ENCODE results near the gene TEX52. TPM values are rescaled to one million over a fixed set of nuclear protein-coding genes. Genes with fewer than 3 reads are reported as not detected.

The TEX52 gene
- total RNA-seq, 2 experiments from 2014 or later: 0.29 to 0.36 TPM

DNA sequence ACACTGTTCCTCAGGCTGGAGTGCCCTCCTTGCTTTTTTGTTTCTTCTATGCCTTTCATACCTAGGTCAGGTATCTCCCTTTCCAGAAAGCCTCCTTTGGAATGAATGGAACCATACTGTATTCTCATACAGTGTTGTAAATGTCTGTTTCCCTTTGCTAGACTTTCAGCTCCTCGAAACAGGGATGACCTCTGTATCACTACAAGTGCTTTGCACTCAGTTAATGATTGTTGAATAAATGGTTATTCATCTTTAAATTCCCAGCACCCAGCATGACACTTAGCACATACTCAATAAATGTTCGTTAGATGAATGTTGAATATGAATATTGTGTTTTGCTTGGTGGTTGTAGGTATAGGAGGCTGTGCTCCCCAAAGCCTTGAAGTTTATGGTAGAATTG is 28.0 kb upstream of the TEX52 start:
- intact Hi-C loops (cut with micrococcal nuclease): no loop called here
- no peak overlapping the region for H3K4me3 Mint-ChIP-seq
- ATAC-seq (no peak), DNase-seq (no peak)
- peak overlapping the region; percentile 12 for H3K27ac Mint-ChIP-seq
- POLR2A ChIA-PET: interaction anchor here (1.2 kb wide), 1 partner anchor 8 kb away, joined by 3 read pairs; the partner anchor contains the start of genes FOXM1 and RHNO1
- peaks cover 27% of the 10 kb centered on the region for H3K4me1 Mint-ChIP-seq (ENCODE audit: low read depth)
- no peaks in the 10 kb centered on the region for H3K9me3 Mint-ChIP-seq
- TF ChIP-seq, protein P1, sequence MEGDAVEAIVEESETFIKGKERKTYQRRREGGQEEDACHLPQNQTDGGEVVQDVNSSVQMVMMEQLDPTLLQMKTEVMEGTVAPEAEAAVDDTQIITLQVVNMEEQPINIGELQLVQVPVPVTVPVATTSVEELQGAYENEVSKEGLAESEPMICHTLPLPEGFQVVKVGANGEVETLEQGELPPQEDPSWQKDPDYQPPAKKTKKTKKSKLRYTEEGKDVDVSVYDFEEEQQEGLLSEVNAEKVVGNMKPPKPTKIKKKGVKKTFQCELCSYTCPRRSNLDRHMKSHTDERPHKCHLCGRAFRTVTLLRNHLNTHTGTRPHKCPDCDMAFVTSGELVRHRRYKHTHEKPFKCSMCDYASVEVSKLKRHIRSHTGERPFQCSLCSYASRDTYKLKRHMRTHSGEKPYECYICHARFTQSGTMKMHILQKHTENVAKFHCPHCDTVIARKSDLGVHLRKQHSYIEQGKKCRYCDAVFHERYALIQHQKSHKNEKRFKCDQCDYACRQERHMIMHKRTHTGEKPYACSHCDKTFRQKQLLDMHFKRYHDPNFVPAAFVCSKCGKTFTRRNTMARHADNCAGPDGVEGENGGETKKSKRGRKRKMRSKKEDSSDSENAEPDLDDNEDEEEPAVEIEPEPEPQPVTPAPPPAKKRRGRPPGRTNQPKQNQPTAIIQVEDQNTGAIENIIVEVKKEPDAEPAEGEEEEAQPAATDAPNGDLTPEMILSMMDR (IDR thresholded peaks at IDR 0.05): no peak
- CTCF ChIA-PET: interaction anchor here (0.7 to 4.4 kb wide), 11 partner anchors 8 to 162 kb away, joined by 3 to 22 read pairs (median 4); partner anchors contain the start of genes FOXM1, RHNO1 and TEX52
- no peaks in the 10 kb centered on the region for H3K27me3 Mint-ChIP-seq
- peaks cover 42% of the 10 kb centered on the region for H3K36me3 Mint-ChIP-seq (ENCODE audit: low read depth)

DNA sequence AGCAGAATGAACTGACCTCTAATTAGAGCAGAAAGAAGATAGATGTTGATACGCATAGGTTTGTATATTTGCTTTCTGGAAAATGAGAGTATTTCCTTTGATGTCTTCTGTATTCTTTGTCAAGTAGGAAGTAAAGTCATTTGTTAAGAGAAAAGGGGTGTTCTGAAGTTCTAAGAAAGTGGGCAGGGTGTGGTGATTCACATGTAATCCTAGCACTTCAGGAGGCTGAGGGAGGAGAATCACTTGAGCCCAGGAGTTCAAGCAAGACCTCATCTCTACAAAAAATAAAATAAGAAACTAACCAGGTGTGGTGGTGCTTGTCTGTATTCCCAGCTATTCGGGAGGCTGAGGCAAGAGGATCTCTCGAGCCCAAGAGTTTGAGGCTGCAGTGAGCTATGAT is 23.0 kb upstream of the TEX52 start:
- peaks cover 36% of the 10 kb centered on the region for H3K4me1 Mint-ChIP-seq (ENCODE audit: low read depth)
- TF ChIP-seq, protein P1 (IDR thresholded peaks at IDR 0.05): no peak
- H3K9me3 Mint-ChIP-seq: no peaks in the 10 kb centered on the region
- H3K27me3 Mint-ChIP-seq: no peaks in the 10 kb centered on the region
- ChIA-PET POLR2A (interaction anchor here (4.8 kb wide), 1 partner anchor 10 kb away, joined by 48 read pairs; the partner anchor contains the start of gene TULP3), CTCF (interaction anchor here (1.0 to 1.5 kb wide), 4 partner anchors 8 to 155 kb away, joined by 3 to 5 read pairs (median 4); no protein-coding TSS in a partner anchor)
- ATAC-seq: peak; percentile 46
- H3K36me3 Mint-ChIP-seq (ENCODE audit: low read depth): peaks cover 44% of the 10 kb centered on the region
- intact Hi-C loops (cut with micrococcal nuclease): no loop called here
- peak overlapping the region; percentile 80 for H3K4me3 Mint-ChIP-seq
- peak; percentile 22 for DNase-seq
- H3K27ac Mint-ChIP-seq: peak overlapping the region; percentile 63

DNA sequence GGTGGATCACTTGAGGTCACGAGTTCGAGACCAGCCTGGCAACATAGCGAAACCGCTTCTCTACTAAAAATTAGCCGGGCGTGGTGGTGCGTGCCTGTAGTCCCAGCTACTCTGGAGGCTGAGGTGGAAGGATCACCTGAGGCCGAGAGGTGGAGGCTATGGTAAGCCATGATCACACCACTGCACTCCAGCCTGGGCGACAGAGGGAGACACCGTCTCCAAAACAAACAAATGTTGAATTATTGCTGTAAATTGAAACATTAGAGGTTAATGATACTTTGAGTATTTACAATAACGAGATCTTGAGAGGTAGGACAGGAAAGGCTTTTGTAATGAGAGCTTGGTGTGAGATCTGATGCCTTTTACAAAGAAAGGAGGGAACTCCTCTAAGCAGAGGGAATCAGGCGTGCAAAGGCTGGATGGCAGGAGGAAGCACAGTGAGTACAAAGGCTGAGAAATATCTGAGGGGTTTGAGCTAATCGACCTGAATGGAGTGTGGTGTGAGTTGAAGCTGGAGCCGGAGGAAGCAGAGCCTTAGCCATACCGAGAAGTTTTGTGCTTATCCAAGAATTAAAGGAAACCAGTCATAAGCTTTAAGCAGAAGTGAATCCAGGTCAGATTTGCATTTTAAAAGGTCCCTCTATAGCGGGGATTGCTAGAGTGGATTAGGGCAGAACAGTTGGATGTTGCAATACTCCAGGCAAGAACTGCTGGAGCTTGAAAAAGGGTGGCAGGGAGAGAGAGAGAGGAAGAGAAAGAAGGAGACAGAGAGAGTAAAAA is 21.3 kb upstream of the TEX52 start:
- H3K4me3 Mint-ChIP-seq: peak overlapping the region; percentile 80
- H3K4me1 Mint-ChIP-seq (ENCODE audit: low read depth): peaks cover 33% of the 10 kb centered on the region
- no peaks in the 10 kb centered on the region for H3K27me3 Mint-ChIP-seq
- peaks cover 46% of the 10 kb centered on the region for H3K36me3 Mint-ChIP-seq (ENCODE audit: low read depth)
- ChIA-PET POLR2A (interaction anchor here (0.5 to 4.8 kb wide), 11 partner anchors 10 to 65 kb away, joined by 3 to 48 read pairs (median 5); partner anchors contain the start of gene TULP3), CTCF (interaction anchor here (1.1 to 2.0 kb wide), 3 partner anchors 10 to 24 kb away, joined by 3 to 9 read pairs (median 4); no protein-coding TSS in a partner anchor)
- intact Hi-C loops (cut with micrococcal nuclease): no loop called here
- H3K9me3 Mint-ChIP-seq: no peaks in the 10 kb centered on the region
- ATAC-seq (peak; percentile 3), DNase-seq (no peak)
- H3K27ac Mint-ChIP-seq: peak overlapping the region; percentile 98
- TF ChIP-seq, protein P1 (IDR thresholded peaks at IDR 0.05): no peak

DNA sequence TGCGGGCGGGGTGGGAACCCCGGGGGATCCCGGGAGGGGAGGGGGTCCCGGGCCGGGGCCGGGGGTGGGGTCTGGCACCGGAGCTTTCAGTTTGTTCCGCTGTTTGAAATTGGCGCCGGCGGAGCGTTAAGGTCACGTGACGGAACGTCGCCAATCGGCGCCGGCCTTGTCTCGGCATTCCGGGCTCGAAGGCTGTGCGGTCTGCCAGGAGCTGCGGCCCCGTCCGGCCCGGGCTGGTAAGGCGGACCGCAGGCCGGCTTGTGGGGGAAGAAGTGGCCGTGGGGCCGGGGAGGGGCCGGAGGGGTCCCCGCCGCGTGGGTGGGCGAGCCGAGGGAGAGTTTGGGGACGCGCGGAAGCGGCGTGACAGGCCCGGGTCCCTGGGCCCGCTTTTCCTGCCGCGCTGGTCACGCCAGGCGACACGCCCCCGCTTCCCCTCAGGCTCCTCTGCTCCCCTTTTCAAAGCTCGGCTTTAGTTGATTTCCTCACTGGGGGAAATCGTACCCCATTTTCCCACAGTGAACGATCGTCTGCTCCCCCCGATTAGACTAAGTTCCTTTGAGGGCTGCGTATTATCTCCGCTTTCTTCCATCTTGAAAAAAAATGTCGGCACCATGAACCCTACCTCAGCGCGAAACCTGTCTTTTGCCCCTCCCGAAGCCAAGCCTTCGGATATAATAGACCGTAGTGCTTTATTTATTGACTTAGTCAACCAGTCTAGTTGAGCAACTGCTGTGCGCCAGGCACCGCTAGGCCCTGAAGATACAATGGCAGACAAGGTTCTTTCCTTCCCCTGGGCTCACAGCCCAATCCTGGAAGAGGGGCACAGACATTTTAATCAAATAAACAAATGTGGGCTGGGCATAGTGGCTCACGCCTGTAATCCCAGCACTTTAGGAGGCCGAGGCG is 20.5 kb upstream of the TEX52 start, which contains the start of the genes FOXM1 and RHNO1:
TSS of gene FOXM1 (minus strand) at position 128 of the 906 bp plus-strand sequence. CDS start 2,696 bp downstream, outside the sequence.
TSS of gene RHNO1 (plus strand) at position 177 of the 906 bp plus-strand sequence. CDS start 8,144 bp downstream, outside the sequence.
- peak within 1 kb of the TSS; percentile 98 for H3K27ac Mint-ChIP-seq
- peaks cover 47% of the 10 kb centered on the region for H3K36me3 Mint-ChIP-seq (ENCODE audit: low read depth)
- H3K4me3 Mint-ChIP-seq: peak within 1 kb of the TSS; percentile 80
- POLR2A ChIA-PET: interaction anchor here (0.8 to 4.8 kb wide), 12 partner anchors 8 to 80 kb away, joined by 3 to 48 read pairs (median 5); partner anchors contain the start of gene TULP3
- intact Hi-C loops (cut with micrococcal nuclease): no loop called here
- no peaks in the 10 kb centered on the region for H3K9me3 Mint-ChIP-seq
- H3K4me1 Mint-ChIP-seq (ENCODE audit: low read depth): peaks cover 31% of the 10 kb centered on the region
- peak; percentile 73 for ATAC-seq
- CTCF ChIA-PET: interaction anchor here (1.0 to 2.0 kb wide), 5 partner anchors 8 to 67 kb away, joined by 3 to 9 read pairs (median 3); no protein-coding TSS in a partner anchor
- TF ChIP-seq, protein P1 (IDR thresholded peaks at IDR 0.05): no peak
- no peaks in the 10 kb centered on the region for H3K27me3 Mint-ChIP-seq
- peak; percentile 89 for DNase-seq

All from activated CD8-positive, alpha-beta T cell treated with anti-CD3 and anti-CD28 coated beads for 36 hours (primary cell).